GM19351 (cell line): ENCODE results near the gene ANKK1.

Source experiments
- ATAC-seq: cut with Tn5 transposase; IDR thresholded peaks from one replicate; pipeline ENCODE4 v1.9.1; 2021; ENCODE audit warnings: mild to moderate bottlenecking, moderate library complexity; ENCODE audit not compliant: unreplicated experiment

Gene ANKK1

DNA sequence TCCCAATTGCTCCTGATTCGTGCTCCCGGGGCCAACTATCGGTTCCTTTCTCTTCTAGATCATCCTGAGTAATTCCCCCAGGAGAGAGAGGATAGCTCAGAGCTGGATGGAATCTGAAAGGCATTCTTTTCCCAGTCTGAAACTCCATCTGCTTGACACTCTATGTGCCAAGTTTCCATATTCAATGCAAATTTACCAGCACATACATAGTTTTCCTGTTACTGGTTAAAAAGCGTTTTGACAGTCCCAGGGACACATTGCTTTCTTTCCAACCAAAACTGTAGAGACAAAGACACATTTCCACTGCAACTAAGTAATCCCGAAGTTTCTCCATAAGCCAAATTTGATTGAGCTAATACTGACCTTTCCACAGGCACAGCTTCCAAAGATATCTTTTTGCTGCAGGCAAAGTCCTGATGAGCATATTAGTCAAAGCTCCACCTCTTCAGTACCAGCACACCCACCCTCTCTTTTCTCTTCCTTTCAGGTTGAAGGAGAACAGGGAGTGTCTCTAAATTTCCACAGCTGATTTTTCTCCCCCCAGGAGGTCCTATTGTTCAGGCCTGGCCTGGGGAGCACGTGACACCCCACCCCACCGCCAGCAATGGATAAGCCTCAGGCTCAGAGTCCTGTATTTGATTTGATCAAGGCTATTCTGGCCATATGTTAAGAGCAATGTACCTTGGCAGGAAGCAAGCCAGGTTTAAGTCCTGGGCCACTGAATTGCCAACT is 9.7 kb upstream of the ANKK1 start:
- ATAC-seq, result no peak

DNA sequence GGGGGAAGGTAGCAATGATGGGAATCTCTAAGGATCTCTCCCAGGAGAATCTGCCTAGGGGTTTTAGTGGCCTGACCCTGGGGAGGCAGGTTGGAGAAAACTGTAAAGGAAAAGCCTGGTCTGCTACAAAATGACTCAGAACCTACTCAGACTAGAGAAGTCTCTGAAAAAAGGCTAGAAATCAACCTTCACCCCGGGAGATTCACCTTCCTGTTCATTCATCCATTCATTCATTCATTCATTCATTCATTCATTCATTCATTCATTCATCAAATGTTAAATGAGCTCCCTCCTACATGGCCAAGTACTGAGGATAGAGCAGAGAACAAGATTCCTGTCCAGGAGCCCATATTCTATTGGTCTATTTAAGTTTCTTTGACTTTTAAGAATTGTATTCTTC is 8.9 kb upstream of the ANKK1 start:
- ATAC-seq, result no peak

DNA sequence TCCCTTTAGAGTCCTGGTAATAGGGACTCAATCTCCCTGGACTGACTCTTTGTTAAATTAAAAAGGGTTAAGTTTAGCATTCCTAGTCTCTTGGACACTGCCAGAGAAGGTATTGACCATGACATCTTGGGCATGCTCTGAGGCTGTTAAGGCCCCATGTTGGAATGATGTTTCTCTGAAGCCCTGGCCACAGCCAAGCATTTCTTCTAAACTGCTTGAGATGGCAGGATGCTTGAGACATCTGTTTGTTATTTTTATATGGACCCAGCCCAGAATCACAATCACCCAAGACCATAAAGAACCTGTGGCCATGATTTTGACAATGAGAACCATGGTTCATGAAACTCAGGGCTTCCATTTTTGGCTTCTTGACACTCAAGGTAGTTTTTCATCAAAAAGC is 5.5 kb upstream of the ANKK1 start:
- ATAC-seq, result no peak

DNA sequence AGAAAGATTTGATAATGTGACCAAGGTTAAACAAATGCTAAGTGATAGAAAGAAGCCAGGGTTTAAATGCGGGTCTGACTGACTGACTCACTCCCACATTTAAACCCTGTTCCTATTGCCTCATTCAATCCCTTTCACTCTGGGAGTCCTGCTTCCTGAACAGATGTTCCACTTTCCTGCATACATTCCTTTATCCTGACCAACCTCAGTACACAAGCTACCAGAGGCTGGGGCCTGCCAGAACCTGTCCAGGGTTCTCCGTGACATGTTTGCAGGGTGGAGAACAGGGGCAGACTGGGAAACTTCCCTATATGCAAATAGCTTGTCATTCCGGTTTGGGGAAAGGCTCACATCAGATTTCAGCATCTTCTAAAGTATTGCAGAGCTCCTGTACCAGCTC is 3.0 kb upstream of the ANKK1 start:
- ATAC-seq, result no peak

DNA sequence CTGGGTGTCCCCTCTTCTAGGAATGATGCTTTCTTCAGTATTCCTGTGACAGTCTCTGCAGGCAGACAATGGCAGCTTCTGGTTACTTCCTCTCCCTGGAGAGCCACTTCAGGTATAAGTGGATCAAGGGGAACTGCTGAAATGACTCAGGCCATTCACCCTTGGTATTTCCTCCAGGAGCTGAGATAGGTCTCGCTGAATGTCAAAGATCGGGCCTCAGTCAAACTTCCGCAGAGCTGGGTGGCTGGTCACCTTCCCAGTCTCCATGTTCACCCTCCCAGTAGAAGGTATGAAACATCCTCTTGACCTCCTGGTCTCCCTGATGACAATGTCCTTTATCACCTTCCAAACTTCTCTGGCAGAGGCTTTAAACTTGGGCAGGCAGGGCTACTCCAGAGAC is 1.8 kb upstream of the ANKK1 start:
- no peak for ATAC-seq

DNA sequence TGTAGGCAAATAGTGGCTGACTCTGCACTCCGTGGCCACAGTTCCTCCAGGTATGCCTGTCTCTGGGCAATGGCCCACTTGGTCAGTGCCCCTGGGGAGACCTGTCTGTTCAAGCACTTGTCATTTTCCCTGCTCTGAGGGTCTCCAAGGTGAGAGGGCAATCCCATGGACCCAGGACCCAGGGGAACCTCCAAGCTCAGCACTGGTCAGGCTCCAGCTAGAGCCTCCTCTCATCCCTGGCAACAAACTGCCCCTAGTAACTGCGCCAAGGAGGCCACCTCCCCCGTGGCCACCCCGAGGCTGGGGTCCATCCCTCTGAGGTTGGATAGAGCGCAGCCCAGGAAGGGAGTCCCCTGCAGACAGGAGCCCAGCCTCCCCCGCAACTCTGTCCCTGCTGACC is 713 bp upstream of the ANKK1 start:
- ATAC-seq, result no peak

DNA sequence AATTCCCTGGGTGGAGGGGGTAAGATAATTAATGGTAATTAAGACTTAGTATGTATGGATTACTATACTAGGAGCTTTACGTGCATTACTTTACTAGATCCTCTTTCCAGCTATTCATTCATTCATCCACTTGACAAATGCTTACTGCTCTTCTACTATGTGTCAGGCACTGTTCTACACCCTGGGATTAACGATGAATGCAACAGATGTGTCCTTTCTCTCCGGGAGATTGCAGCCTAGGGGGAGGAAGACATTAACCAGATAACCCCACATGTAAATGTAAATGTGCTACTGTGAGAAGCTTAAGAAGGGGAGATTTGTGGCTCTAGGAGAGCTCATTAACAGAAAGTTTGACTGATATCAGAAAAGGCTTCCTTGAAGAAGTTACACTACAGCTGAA is 1.7 kb downstream of the ANKK1 start:
- ATAC-seq, result no peak

DNA sequence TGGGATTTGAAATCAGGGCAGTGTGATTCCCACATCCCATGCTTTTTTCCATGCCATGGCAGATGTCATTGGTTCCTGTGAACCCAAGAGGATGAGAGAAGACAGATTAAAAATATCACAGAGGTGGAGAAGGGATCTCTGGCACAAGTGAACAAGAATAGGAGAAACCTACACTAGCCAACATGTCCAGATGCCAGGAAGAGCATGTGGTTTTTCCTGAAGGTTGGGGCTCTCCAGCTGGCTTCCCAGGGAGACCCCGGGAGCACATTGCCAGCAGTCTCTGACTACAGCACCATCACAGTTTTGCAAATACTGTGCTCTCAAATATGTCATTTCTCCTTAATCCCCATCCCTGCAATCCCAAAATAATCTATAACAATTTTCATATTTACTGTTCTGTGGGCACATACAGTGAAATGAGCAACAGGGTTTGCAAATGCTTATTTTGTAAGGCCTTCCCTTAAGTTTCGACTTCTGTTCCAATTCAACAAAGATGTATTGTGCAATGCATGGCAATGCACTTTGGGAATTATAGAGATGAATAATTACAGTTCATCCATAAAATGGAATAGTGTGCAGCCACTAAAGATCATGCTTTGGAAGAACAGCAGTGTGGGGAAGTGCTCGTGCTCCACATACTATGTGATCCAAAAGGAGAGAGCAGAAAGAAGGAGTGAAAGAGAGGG is 4.8 kb downstream of the ANKK1 start:
- no peak for ATAC-seq

DNA sequence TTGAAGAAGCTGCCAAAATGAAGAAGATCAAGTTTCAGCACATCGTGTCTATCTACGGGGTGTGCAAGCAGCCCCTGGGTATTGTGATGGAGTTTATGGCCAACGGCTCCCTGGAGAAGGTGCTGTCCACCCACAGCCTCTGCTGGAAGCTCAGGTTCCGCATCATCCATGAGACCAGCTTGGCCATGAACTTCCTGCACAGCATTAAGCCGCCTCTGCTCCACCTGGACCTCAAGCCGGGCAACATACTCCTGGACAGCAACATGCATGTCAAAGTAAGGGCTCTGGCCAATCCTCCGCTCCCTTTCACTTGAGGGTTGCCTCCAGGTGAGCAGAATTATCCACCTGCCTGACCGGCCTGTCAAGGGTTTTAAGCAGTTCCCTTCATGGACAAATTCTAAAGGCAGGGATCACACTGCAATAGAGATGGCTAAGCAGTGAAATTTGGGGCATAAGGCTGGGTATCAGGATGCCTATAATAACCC is 6.0 kb downstream of the ANKK1 start:
- no peak for ATAC-seq

DNA sequence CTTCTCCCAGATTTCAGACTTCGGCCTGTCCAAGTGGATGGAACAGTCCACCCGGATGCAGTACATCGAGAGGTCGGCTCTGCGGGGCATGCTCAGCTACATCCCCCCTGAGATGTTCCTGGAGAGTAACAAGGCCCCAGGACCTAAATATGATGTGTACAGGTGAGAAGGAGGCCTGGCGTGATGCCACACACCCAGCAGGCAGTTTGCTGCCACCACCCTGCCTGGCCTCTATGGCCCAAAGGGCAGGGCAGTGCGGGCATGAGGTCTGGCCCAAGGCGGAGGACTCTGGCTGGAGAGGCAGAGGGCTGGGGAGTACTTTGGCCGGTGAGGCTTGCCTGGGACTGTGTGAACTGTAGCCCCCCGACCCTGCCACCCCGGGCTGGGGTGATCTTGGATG is 7.3 kb downstream of the ANKK1 start:
- ATAC-seq, result no peak

DNA sequence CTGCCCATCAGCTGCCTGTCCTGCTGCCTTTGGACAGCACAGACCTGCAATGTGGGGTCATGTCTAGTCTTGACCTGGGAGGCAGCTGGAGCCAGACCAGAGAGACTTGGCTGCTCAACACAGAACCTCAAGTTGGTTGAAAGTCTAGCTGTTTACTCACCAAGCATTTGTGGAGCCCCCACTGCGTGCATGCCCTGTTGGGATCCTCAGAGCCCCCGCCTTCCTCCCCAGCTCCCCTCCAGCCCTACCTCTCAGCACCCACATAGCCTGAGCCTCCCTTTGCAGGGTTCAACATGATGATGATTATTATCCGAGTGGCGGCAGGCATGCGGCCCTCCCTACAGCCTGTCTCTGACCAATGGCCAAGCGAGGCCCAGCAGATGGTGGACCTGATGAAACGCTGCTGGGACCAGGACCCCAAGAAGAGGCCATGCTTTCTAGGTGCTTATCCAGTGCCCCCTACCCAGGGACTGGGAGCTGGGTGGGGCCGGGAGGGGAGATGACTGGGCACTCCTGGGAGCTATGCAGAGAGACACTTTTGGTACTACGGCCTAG is 8.3 kb downstream of the ANKK1 start:
- ATAC-seq, result no peak

DNA sequence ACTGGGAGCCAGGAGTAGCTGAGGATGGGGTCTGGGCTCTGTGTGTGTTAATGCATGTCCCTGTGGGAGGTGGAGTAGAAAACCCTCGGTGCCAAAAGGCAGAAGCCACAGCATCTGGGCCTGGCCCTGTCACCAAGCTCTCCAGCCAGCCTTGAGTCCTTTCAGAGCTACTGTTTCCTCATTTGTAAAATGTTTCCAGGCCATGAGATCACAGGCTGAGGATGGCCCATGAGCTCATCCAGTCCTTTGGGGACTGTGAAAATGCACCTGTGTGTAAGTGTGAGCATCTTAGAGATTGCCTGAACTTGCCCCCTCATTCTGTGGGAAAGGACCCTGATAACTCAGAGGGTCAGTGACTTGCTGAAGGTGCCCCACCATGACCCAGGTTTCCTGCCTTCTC is 9.1 kb downstream of the ANKK1 start:
- ATAC-seq, result no peak

DNA sequence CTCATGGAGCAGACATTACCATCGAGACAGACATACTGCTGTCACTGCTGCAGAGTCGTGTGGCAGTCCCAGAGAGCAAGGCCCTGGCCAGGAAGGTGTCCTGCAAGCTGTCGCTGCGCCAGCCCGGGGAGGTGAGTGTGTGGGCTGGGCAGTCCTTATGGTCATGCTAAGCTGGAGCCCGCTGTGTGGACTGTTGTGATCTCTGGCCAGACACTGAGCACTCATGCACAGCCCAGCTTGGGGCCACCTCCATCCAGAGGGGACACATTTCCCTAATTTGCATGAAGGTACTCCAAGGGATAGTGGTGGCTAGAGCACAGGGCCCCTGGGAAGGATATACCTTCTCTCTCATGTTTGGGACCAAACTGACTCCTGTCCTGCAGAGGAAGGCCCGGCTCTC is 9.6 kb downstream of the ANKK1 start:
- no peak for ATAC-seq

DNA sequence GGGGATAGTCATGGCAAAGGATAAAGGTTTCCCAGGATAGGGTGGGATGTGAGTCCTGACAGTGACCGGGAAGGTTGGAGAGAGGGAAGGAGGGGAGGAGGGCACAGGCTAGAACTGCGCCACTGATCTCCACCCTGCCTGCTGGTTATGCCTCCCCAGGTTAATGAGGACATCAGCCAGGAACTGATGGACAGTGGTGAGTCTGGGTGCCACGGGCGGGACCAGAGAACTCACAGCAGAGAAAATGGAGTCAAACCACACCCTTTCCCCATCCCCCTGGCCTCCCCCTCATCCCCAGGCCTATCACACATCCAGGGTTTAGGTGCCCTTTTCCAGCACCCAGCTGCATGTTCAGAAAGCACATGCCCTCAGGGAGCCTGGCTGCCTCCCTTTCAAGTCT is 10.2 kb downstream of the ANKK1 start:
- no peak for ATAC-seq

DNA sequence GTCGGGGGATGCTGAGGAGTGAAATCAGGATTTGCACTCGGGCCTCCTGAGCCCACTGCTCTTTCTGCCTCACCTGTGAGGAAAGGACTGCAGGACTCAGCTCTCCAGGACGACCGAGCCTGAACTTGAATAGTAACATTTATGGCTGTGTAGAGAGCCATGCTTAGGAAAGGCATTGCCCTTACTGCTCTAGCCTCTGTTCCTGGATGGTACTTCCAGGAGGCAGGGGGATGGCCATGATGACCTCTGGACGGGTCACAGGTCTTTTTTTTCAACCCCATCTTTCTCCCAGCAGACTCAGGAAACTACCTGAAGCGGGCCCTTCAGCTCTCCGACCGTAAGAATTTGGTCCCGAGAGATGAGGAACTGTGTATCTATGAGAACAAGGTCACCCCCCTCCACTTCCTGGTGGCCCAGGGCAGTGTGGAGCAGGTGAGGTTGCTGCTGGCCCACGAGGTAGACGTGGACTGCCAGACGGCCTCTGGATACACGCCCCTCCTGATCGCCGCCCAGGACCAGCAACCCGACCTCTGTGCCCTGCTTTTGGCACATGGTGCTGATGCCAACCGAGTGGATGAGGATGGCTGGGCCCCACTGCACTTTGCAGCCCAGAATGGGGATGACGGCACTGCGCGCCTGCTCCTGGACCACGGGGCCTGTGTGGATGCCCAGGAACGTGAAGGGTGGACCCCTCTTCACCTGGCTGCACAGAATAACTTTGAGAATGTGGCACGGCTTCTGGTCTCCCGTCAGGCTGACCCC is 11.3 kb downstream of the ANKK1 start:
- ATAC-seq, result no peak

DNA sequence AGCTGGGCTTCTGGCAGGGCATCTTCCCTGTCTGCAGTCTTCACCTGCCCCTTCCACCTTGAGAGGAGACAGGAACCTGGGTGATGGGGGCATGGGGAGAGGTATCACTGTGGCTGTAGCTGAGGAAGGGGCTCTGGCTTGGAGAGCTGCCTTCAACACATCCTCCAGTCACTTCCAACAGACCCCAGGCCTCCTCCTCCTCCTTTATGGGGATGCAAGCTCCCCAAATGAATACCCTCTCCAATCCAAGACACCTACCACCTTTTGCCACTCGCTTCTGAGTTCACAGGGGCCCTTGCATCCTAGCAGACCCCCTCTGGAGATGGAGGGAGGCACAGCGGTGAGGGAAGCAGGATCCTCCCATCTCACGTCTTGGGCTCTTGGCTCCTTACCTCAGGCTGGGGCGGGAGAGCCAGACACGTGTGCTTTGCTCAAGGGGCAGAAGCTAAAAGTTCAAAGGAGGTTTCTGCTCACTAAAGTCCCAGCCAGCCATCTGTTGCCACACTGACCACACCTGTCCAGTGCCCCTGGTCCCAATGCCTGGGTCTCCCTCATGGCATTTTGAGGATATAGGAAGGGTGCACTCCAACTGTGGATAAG is 13.2 kb downstream of the ANKK1 start:
- no peak for ATAC-seq

DNA sequence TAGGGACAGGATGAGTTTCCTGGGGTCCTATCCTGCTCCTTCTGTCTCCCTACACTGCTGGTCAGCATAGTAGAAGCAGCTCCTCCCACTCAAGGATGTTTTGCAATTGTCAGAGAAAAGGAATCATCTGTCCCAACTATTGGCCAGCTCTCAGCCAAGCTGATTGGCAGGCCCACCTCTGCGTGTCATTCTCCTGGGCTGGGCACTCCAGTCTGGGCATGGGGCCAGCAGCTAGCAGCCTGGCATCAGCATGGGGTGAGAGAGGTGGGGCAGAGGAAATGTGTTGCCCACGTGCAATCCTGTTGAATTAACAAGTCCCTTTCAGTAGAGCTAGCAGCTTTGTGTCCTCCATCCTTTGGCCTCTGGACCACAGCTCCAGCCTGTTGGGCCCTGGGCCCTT is 14.1 kb downstream of the ANKK1 start:
- no peak for ATAC-seq

DNA sequence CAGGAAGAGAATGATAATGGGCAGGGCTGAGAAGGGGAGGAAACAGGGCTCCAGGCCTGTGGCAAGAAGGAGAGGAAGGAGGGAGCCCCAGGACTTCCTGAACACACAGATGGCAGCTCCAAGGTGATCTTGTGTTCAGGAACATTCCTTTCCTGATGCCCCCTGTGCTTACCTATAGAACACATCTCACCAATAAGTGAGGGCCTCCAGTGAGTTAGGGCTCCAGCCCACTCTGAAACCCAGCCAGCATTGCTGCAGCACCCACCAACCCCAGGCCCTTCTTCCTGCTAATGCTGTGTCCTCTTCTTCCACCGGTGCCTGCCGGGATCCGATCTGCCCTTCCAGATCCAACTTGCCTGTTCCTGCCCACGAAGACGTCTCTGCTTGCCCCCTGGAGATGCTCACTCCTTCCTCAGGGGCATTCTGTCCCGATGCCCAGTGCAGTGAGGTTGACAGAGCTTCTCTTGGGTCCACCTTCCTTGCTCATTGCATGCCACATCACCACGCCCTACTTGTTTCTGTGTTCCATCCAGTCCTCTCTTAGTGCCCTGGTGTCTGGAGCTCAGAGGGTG is 17.4 kb downstream of the ANKK1 start:
- ATAC-seq, result no peak

DNA sequence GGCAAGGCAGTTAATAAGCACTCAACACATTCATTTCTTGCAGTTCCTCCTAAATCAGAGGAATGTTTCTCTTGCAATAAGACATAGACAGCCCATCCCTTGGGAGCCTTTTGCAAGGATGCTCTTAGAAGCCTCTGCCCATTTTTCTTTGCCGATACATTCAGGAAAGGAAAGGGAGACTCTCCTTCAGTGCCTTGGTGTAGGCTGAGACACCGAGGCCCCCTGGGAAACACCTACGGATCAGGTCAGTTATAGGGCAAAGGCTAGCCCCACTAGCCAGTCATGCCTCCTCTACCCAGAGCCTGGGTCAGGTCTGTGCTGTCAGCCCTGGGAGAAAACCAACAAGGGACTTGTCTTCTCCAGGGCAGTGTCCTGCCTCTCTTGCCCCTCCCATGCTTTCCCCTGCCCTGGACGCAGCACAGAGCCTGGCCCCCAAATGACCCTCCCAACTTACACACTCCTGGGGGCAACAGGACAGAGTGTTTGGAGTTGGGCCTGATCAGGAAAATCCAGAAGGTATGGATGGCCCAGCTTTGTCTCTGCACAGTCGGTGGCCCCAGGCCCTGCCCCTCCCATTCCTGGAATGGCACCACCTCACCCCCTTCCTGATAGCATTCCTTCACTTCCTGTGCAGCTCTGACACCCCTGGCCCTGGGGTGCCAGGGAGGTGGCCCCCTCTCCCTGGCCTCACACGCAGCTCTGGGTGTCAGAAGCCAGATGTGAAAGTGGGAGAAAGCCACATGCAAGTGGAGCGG is 18.3 kb downstream of the ANKK1 start:
- ATAC-seq, result no peak

DNA sequence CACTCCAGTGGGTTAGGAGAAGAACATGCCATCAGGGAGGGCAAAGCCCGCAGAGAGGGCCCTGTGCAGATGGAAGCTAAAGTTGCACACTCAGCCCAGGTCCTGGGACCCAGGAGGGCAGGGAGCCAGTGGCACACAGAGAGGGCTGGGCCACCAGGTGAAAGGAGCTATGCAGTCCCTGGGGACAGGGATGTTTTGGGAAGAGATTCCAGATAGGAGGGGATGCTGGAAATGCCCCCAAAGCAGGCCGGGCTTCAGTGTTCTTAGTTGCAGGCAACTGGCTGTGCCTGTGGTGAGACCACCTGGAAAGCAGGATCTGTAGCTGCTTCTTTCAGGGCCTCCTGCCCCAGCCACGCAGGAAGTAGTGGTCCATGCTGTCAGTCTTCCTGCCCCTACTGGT is 19.6 kb downstream of the ANKK1 start:
- no peak for ATAC-seq
